ENCODE measurements around the gene HAO2.

The HAO2 gene

GRCh38 chr1:119384591-119384990, 16.0 kb downstream of the HAO2 start:
- DNase-seq: no peak

GRCh38 chr1:119385650-119386049, 17.1 kb downstream of the HAO2 start:
- DNase-seq: no peak

GRCh38 chr1:119387858-119388257, 19.3 kb downstream of the HAO2 start:
- no peak for DNase-seq

GRCh38 chr1:119388450-119388849, 19.9 kb downstream of the HAO2 start:
- DNase-seq: no peak

GRCh38 chr1:119390526-119390925, 21.9 kb downstream of the HAO2 start:
- DNase-seq: no peak

- DNase-seq: no peak
Measured at GRCh38 chr1:119391749-119392148, 23.2 kb downstream of the HAO2 start.

- no peak for DNase-seq
Measured at GRCh38 chr1:119394085-119394484, 25.5 kb downstream of the HAO2 start.

- no peak for DNase-seq
Measured at GRCh38 chr1:119396982-119397381, 28.4 kb downstream of the HAO2 start.

- DNase-seq: no peak
Measured at GRCh38 chr1:119397986-119398385, 29.4 kb downstream of the HAO2 start.

- DNase-seq: no peak
Measured at GRCh38 chr1:119404736-119405135, 36.2 kb downstream of the HAO2 start.

GRCh38 chr1:119409731-119410130, 41.1 kb downstream of the HAO2 start:
- no peak for DNase-seq

- DNase-seq: no peak
Measured at GRCh38 chr1:119410961-119411360, 42.4 kb downstream of the HAO2 start.

- DNase-seq: no peak
Measured at GRCh38 chr1:119414950-119415349, 46.4 kb downstream of the HAO2 start, which contains the start of gene HSD3B2. HSD3B2 (plus strand) TSS chr1:119415150; CDS start chr1:119415420, 270 bp downstream.

GRCh38 chr1:119416006-119416640, 47.5 kb downstream of the HAO2 start:
- no peak for DNase-seq

- no peak for DNase-seq
Measured at GRCh38 chr1:119419109-119419508, 50.5 kb downstream of the HAO2 start.

GRCh38 chr1:119420638-119421037, 52.1 kb downstream of the HAO2 start:
- DNase-seq: no peak

GRCh38 chr1:119422631-119423030, 54.0 kb downstream of the HAO2 start:
- DNase-seq: no peak

- DNase-seq: no peak
Measured at GRCh38 chr1:119428991-119429390, 60.4 kb downstream of the HAO2 start.

- DNase-seq: no peak
Measured at GRCh38 chr1:119429687-119430086, 61.1 kb downstream of the HAO2 start.

- no peak for DNase-seq
Measured at GRCh38 chr1:119430486-119430885, 61.9 kb downstream of the HAO2 start.

- no peak for DNase-seq
Measured at GRCh38 chr1:119431836-119432235, 63.3 kb downstream of the HAO2 start.

GRCh38 chr1:119435052-119435451, 66.5 kb downstream of the HAO2 start:
- no peak for DNase-seq

- no peak for DNase-seq
Measured at GRCh38 chr1:119438761-119439160, 70.2 kb downstream of the HAO2 start.

- no peak for DNase-seq
Measured at GRCh38 chr1:119440721-119441307, 72.2 kb downstream of the HAO2 start.

GRCh38 chr1:119442756-119443155, 74.2 kb downstream of the HAO2 start:
- no peak for DNase-seq

All from activated CD4-positive, alpha-beta T cell treated with anti-CD3 and anti-CD28 coated beads for 1 hour (primary cell).